HCEC 1CT (cell line): ENCODE data around the gene RBP3.

ENCODE experiments used
- DNase-seq: peaks from one replicate; pipeline ENCODE4 v3.0.0-alpha.2; 2017

RBP3 gene

DNA sequence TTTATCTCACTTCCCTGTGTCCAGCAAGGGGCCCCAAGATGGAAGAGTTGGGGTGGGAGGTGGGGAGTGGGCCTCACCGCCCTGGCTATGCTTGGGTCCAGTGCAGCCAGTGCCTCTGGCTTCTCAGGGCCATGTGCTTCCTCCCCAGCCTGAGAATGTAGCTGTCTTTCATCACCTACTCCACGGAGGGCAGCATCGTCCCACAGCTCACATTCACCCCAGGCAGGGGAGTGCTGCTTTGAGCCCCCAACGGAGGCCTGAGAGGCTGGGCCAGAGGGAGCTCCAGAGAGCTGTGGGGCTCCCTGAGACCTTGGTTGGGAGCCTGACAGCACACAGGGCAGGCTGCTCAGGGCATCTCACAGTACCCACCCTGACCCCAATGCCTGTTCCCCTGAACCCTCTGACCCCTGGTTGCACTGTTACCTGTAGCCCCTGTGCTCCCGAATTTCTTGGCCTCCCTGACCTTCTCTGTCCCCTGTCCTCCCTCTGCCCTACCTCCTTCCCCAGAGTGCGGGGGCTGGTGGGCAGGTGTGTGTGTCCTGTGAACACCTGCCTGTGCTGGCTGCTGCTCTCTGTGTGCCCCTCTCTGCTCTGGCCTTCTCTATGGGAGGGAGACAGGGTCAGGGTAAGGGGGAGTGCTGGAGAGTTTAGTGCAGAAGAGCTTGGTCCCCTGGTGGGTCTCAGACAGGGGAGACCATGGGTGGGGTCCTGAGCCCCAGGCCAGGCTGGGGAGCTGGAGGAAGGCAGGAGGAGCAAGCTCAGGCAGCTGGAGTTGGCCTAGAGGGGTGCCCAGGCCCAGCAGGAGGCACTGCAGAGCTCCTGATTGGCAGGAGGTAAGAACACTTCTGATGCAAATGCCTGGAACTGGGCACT is 55.5 kb downstream of the RBP3 start:
- peak; percentile 27 for DNase-seq

GRCh38 chr10:47404446-47404845 is 56.3 kb downstream of the RBP3 start:
- DNase-seq: no peak

DNA sequence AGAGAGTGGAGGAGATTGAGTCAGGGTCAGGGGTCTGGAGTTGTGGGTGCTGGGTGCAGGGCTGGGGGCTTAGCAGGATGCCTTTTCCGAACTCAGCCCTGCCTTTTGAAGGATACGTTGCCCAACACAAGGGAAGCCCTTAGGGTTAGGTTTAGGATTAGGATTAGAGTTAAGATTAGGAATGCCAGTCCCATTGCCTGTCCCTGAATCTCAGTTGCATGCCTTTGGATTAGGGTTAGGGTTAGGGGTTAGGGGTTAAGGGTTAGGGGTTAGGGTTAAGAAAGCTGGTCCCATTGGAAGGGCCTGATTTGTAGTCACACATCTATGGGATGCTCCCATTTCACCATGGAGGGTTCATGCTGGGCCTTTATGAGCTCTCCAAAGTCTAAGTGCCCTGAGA is 56.8 kb downstream of the RBP3 start:
- DNase-seq: no peak

- DNase-seq: no peak
Observed at GRCh38 chr10:47405857-47406547, 57.8 kb downstream of the RBP3 start.

- no peak for DNase-seq
Observed at GRCh38 chr10:47406548-47406869, 58.3 kb downstream of the RBP3 start.

GRCh38 chr10:47406870-47407691 is 58.9 kb downstream of the RBP3 start:
- DNase-seq: peak; percentile 62
